K562 (cell line): ENCODE measurements around the gene AAR2. TPM values are rescaled to one million over a fixed set of nuclear protein-coding genes. Genes with fewer than 3 reads are reported as not detected.

ENCODE experiments used
- ARID1B ChIP-seq: fragments of 450-650 bp; IDR thresholded peaks from 2 replicates; pipeline ENCODE4 v1.6.1; 2016; ENCODE audit warnings: antibody characterized with exemption, mild to moderate bottlenecking, inconsistent platforms
- CBFA2T2 ChIP-seq: fragments of 450-650 bp; conservative IDR thresholded peaks from 2 replicates; pipeline ENCODE4 v1.6.1; 2017; ENCODE audit warnings: mild to moderate bottlenecking
- CHD1 ChIP-seq: fragments of 200-600 bp; sonication (generic); IDR thresholded peaks from one replicate; pipeline ENCODE4 v1.6.1; 2012; ENCODE audit warnings: mild to moderate bottlenecking, moderate library complexity, low read length, inconsistent platforms
- FIP1L1 ChIP-seq: fragments of 200-400 bp; formaldehyde crosslinking; IDR thresholded peaks from 2 replicates; pipeline ENCODE4 v1.6.1; 2018; ENCODE audit warnings: mild to moderate bottlenecking, low read depth, low read length; ENCODE audit not compliant: poor library complexity, severe bottlenecking
- POLR3A ChIP-seq: IDR thresholded peaks from 2 replicates; pipeline ENCODE4 v1.6.1; 2011; ENCODE audit warnings: borderline replicate concordance, mild to moderate bottlenecking, moderate library complexity; ENCODE audit not compliant: insufficient read length, insufficient read depth; ENCODE audit errors: extremely low read depth
- RAD51 ChIP-seq: fragments of 450-650 bp; IDR thresholded peaks from 2 replicates; pipeline ENCODE4 v1.7.1; 2016; ENCODE audit warnings: low read depth, mild to moderate bottlenecking, borderline replicate concordance
- SMARCE1 ChIP-seq: fragments of 450-650 bp; IDR thresholded peaks from 2 replicates; pipeline ENCODE4 v1.7.1; 2016; ENCODE audit warnings: mild to moderate bottlenecking
- ZBTB1 ChIP-seq: sonication (generic); formaldehyde crosslinking; IDR thresholded peaks from 2 replicates; pipeline ENCODE4 v1.8.1; 2023; ENCODE audit warnings: missing genetic modification reagents, low read depth, mild to moderate bottlenecking, borderline replicate concordance
- ZNF232 ChIP-seq: sonication (generic); formaldehyde crosslinking; IDR thresholded peaks from 2 replicates; pipeline ENCODE4 v1.8.0; 2022; ENCODE audit warnings: mild to moderate bottlenecking, missing genetic modification reagents
- polyA plus RNA-seq, 8 experiments: library from polyadenylated mRNA; depleted of rRNA in 4 of 8; stranded (reverse) in 5 of 8; unstranded in 3 of 8; fragments of >200 nt; fragmentation: Nextera tagmentation in 2 of 8; fragmentation: Illumina TruSeq in 1 of 8; extraction: Ambion mirVana in 2 of 8; extraction: Trizol in 1 of 8; gene quantifications; 2 replicates each; pipeline versions ENCODE4 v1.2.1 to v1.2.3, GENCODE V29; 2011 to 2014; ENCODE audit warnings: inconsistent platforms in 1 of 8, missing spikeins in 1 of 8
- total RNA-seq, 7 experiments: library from RNA; depleted of rRNA in 6 of 7; stranded (reverse); fragments of >200 nt in 6 of 7; fragmentation: Illumina TruSeq in 2 of 7; extraction: Trizol in 2 of 7; gene quantifications; 2 replicates each; pipeline versions ENCODE4 v1.2.1 to v1.2.3, GENCODE V29; 2011 to 2021; ENCODE audit warnings: low replicate concordance in 1 of 7
- TF ChIP-seq, protein P1 (sequence below): sonication (generic); formaldehyde crosslinking; IDR thresholded peaks from 2 replicates; pipeline ENCODE4 v1.8.0; 2023; ENCODE audit warnings: missing genetic modification reagents, mild to moderate bottlenecking, borderline replicate concordance
- TF ChIP-seq, protein P2 (sequence below): fragments of 450-650 bp; formaldehyde crosslinking; IDR thresholded peaks from 2 replicates; pipeline ENCODE4 v1.4.0; 2020; ENCODE audit warnings: mild to moderate bottlenecking, mixed read lengths
- TF ChIP-seq, protein P3 (sequence below): fragments of 250-450 bp; sonication (Bioruptor Pico); IDR thresholded peaks from 2 replicates; pipeline ENCODE4 v1.8.0; 2021; ENCODE audit warnings: moderate library complexity, mild to moderate bottlenecking, inconsistent platforms

AAR2 gene
- total and polyA plus RNA-seq, 9 of the 15 experiments (the other 6 are each of a cell fraction or from before 2014, with no cell fraction given) = 6.5 to 36.2 (median 24.7) TPM

DNA sequence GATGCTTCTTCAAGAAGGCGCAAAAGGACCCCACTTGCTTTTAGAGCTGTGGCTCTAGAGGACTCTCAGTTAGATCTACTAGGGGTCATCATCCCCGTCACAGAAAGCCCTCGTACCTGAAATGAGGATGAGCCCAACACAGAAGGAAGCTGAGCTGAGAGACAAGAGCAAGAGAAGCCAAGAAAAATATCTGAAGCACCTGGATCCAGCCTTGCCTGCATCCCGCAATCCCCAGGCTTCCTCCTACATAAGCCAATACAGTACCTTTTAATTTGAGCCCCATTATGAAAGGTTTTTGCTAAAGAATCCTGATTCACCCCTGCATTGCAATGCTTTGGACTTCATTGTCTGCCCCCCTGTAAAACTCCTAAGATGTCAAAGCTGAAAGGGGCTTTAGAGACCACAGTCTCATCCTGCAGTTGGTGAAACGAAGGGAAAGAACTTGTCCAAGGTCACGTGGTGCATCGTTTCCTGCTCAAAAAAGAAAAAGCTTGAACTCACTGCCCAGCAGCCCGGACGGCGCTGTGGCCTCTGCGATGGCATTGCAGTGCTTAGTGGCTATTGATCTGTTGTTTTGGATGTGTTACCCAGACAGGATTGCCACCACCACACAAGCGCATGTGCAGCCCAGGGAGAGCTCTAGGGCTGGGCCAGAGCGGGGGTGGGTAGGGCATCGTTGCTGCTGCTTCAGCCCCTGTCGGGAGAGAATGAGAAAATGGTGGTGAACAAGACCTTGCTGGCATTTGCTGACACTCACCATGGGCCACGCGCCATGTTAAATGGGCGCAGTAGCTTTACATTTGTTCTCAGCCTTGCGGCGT lies 28.4 kb downstream of the AAR2 start (continued):
- TF ChIP-seq, protein P1, sequence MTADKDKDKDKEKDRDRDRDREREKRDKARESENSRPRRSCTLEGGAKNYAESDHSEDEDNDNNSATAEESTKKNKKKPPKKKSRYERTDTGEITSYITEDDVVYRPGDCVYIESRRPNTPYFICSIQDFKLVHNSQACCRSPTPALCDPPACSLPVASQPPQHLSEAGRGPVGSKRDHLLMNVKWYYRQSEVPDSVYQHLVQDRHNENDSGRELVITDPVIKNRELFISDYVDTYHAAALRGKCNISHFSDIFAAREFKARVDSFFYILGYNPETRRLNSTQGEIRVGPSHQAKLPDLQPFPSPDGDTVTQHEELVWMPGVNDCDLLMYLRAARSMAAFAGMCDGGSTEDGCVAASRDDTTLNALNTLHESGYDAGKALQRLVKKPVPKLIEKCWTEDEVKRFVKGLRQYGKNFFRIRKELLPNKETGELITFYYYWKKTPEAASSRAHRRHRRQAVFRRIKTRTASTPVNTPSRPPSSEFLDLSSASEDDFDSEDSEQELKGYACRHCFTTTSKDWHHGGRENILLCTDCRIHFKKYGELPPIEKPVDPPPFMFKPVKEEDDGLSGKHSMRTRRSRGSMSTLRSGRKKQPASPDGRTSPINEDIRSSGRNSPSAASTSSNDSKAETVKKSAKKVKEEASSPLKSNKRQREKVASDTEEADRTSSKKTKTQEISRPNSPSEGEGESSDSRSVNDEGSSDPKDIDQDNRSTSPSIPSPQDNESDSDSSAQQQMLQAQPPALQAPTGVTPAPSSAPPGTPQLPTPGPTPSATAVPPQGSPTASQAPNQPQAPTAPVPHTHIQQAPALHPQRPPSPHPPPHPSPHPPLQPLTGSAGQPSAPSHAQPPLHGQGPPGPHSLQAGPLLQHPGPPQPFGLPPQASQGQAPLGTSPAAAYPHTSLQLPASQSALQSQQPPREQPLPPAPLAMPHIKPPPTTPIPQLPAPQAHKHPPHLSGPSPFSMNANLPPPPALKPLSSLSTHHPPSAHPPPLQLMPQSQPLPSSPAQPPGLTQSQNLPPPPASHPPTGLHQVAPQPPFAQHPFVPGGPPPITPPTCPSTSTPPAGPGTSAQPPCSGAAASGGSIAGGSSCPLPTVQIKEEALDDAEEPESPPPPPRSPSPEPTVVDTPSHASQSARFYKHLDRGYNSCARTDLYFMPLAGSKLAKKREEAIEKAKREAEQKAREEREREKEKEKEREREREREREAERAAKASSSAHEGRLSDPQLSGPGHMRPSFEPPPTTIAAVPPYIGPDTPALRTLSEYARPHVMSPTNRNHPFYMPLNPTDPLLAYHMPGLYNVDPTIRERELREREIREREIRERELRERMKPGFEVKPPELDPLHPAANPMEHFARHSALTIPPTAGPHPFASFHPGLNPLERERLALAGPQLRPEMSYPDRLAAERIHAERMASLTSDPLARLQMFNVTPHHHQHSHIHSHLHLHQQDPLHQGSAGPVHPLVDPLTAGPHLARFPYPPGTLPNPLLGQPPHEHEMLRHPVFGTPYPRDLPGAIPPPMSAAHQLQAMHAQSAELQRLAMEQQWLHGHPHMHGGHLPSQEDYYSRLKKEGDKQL (CRISPR knock-in tag) = no peak
- TF ChIP-seq CBFA2T2 (peak; percentile 30), ZNF232 (CRISPR knock-in tag) (no peak), CHD1 (no peak), ZBTB1 (no peak), FIP1L1 (no peak), SMARCE1 (no peak), ARID1B (no peak), RAD51 (peak; percentile 81), POLR3A (no peak)
- TF ChIP-seq, protein P2, sequence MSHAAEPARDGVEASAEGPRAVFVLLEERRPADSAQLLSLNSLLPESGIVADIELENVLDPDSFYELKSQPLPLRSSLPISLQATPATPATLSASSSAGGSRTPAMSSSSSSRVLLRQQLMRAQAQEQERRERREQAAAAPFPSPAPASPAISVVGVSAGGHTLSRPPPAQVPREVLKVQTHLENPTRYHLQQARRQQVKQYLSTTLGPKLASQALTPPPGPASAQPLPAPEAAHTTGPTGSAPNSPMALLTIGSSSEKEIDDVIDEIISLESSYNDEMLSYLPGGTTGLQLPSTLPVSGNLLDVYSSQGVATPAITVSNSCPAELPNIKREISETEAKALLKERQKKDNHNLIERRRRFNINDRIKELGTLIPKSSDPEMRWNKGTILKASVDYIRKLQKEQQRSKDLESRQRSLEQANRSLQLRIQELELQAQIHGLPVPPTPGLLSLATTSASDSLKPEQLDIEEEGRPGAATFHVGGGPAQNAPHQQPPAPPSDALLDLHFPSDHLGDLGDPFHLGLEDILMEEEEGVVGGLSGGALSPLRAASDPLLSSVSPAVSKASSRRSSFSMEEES (CRISPR knock-in tag) = peak; percentile 72
- TF ChIP-seq, protein P3, sequence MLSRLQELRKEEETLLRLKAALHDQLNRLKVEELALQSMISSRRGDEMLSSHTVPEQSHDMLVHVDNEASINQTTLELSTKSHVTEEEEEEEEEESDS (CRISPR knock-in tag) = no peak
